HG02610 (cell line): ENCODE results near the gene GFY.

Experiments used
- ATAC-seq: cut with Tn5 transposase; IDR thresholded peaks from one replicate; pipeline ENCODE4 v1.9.1; 2021; ENCODE audit warnings: mild to moderate bottlenecking, moderate library complexity; ENCODE audit not compliant: unreplicated experiment

Gene GFY

GRCh38 chr19:49425178-49425577 is at the start of gene GFY:
TSS of gene GFY (plus strand) at chr19:49425388. CDS start at chr19:49426431, 1,043 bp downstream.
- no peak for ATAC-seq

- no peak for ATAC-seq
Measured at GRCh38 chr19:49378512-49378911, 46.7 kb upstream of the GFY start.

GRCh38 chr19:49380391-49380790 is 44.8 kb upstream of the GFY start:
- ATAC-seq: no peak

GRCh38 chr19:49382639-49383038 is 42.5 kb upstream of the GFY start:
- ATAC-seq: no peak

GRCh38 chr19:49383599-49383998 is 41.6 kb upstream of the GFY start:
- no peak for ATAC-seq

GRCh38 chr19:49387936-49388372 is 37.2 kb upstream of the GFY start, which contains the start of gene KASH5:
TSS of gene KASH5 (plus strand) at chr19:49388249. CDS start at chr19:49390884, 2,635 bp downstream.
- ATAC-seq: no peak

- ATAC-seq: no peak
Measured at GRCh38 chr19:49389406-49389805, 35.8 kb upstream of the GFY start.

GRCh38 chr19:49390131-49390928 is 34.9 kb upstream of the GFY start:
- no peak for ATAC-seq

- no peak for ATAC-seq
Measured at GRCh38 chr19:49390929-49391359, 34.2 kb upstream of the GFY start.

GRCh38 chr19:49391581-49392399 is 33.4 kb upstream of the GFY start:
- ATAC-seq: peak; percentile 62

GRCh38 chr19:49393881-49394280 is 31.3 kb upstream of the GFY start:
- no peak for ATAC-seq

- ATAC-seq: no peak
Measured at GRCh38 chr19:49395581-49396407, 29.4 kb upstream of the GFY start.

GRCh38 chr19:49396738-49397505 is 28.3 kb upstream of the GFY start:
- no peak for ATAC-seq

GRCh38 chr19:49398001-49398615 is 27.1 kb upstream of the GFY start:
- no peak for ATAC-seq

- ATAC-seq: no peak
Measured at GRCh38 chr19:49398931-49399330, 26.3 kb upstream of the GFY start.

- no peak for ATAC-seq
Measured at GRCh38 chr19:49400029-49400428, 25.2 kb upstream of the GFY start.

- ATAC-seq: no peak
Measured at GRCh38 chr19:49403404-49404187, 21.6 kb upstream of the GFY start.

- no peak for ATAC-seq
Measured at GRCh38 chr19:49407079-49407478, 18.1 kb upstream of the GFY start.

GRCh38 chr19:49407482-49408015 is 17.6 kb upstream of the GFY start:
- ATAC-seq: no peak
